KMS-11 (cell line): ENCODE measurements around the gene CHD6.

Source experiments
- H2AFZ ChIP-seq: fragments of 200-600 bp; sonication (generic); 2 replicates; pipeline ENCODE4 v1.6.1; 2016; ENCODE audit warnings: antibody characterized with exemption, mixed run types, low read depth
- H3K27ac ChIP-seq: fragments of 200-600 bp; sonication (generic); 2 replicates; pipeline ENCODE4 v1.6.1; 2016; ENCODE audit warnings: mild to moderate bottlenecking, mixed run types
- H3K27me3 ChIP-seq: fragments of 200-600 bp; sonication (generic); 2 replicates; pipeline ENCODE4 v1.6.1; 2017; ENCODE audit warnings: mild to moderate bottlenecking, low read depth, mixed run types, moderate library complexity; ENCODE audit not compliant: insufficient read depth
- H3K36me3 ChIP-seq: fragments of 200-600 bp; sonication (generic); 2 replicates; pipeline ENCODE4 v1.6.1; 2017; ENCODE audit warnings: mild to moderate bottlenecking, mixed run types; ENCODE audit not compliant: insufficient read depth
- H3K4me1 ChIP-seq: fragments of 200-600 bp; sonication (generic); 2 replicates; pipeline ENCODE4 v1.6.1; 2016; ENCODE audit warnings: mild to moderate bottlenecking, low read depth, mixed run types; ENCODE audit not compliant: poor library complexity, severe bottlenecking
- H3K4me2 ChIP-seq: fragments of 200-600 bp; sonication (generic); 2 replicates; pipeline ENCODE4 v1.7.0; 2016; ENCODE audit warnings: mild to moderate bottlenecking, mixed run types
- H3K4me3 ChIP-seq: fragments of 200-600 bp; sonication (generic); IDR thresholded peaks from 2 replicates; pipeline ENCODE4 v1.6.1; 2017; ENCODE audit warnings: low read depth, low read length, mixed read lengths; ENCODE audit not compliant: insufficient read depth
- H3K79me2 ChIP-seq: fragments of 200-600 bp; sonication (generic); 2 replicates; pipeline ENCODE4 v1.6.1; 2016; ENCODE audit warnings: low read depth, mixed run types; ENCODE audit not compliant: insufficient read depth
- H3K9ac ChIP-seq: fragments of 200-600 bp; sonication (generic); 2 replicates; pipeline ENCODE4 v1.6.1; 2016; ENCODE audit warnings: mild to moderate bottlenecking, mixed run types
- H4K20me1 ChIP-seq: fragments of 200-600 bp; sonication (generic); 2 replicates; pipeline ENCODE4 v1.6.1; 2016; ENCODE audit warnings: mild to moderate bottlenecking, mixed run types; ENCODE audit not compliant: insufficient read depth
- TF ChIP-seq, protein P1 (sequence below): fragments of 200-600 bp; sonication (generic); conservative IDR thresholded peaks from 2 replicates; pipeline ENCODE4 v1.6.1; 2017; ENCODE audit warnings: low read depth, mild to moderate bottlenecking, antibody characterized with exemption, low read length, moderate library complexity, mixed read lengths

CHD6 gene

DNA sequence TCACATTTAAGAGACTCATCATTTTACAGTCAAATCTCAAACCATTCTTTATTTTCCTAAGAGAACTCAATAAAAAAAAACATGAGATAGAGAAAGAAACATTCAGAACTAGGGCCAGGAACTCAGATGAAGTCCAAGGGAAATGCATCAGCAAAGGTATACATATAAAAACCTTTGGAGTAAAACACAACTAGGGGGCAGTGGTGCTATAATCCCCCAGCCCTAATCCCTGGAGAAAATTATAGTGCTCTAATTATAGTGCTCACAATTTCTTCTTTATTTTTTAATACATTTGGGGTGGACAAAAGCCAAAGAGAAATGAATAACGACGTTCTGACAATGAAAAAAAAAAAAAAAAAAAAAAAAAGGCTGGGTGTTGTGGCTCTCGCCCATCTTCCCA is 151.0 kb downstream of the CHD6 start:
- Histone ChIP-seq H3K27ac (no peak overlapping the region), H3K79me2 (no peaks in the 10 kb centered on the region), H3K36me3 (no peaks in the 10 kb centered on the region), H3K9ac (no peak overlapping the region), H3K27me3 (no peaks in the 10 kb centered on the region), H3K4me3 (no peak overlapping the region), H3K4me1 (peaks cover 7% of the 10 kb centered on the region), H3K4me2 (no peak overlapping the region), H2AFZ (no peak overlapping the region), H4K20me1 (no peaks in the 10 kb centered on the region)
- TF ChIP-seq, protein P1, sequence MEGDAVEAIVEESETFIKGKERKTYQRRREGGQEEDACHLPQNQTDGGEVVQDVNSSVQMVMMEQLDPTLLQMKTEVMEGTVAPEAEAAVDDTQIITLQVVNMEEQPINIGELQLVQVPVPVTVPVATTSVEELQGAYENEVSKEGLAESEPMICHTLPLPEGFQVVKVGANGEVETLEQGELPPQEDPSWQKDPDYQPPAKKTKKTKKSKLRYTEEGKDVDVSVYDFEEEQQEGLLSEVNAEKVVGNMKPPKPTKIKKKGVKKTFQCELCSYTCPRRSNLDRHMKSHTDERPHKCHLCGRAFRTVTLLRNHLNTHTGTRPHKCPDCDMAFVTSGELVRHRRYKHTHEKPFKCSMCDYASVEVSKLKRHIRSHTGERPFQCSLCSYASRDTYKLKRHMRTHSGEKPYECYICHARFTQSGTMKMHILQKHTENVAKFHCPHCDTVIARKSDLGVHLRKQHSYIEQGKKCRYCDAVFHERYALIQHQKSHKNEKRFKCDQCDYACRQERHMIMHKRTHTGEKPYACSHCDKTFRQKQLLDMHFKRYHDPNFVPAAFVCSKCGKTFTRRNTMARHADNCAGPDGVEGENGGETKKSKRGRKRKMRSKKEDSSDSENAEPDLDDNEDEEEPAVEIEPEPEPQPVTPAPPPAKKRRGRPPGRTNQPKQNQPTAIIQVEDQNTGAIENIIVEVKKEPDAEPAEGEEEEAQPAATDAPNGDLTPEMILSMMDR = peak; percentile 30; the same call in 1 of the 2 replicates

DNA sequence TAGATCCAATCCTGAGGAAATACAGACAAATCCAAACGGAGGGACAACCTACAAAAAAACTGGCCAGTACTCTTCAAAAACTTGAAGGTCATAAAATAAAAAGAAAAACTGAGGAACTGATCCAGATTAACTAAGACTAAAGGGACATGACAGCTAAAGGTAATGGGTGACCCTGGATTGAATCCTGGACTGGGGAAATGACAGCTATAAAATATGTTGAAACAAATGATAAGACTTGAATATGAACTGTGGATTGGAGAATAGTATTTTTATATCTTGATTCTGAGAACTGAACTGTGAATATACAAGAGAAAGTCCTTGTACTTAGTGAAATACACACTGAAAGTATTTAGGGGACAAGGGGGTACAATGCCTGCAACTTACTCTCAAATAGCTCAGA is 154.6 kb downstream of the CHD6 start:
- Histone ChIP-seq H3K4me2 (no peak overlapping the region), H4K20me1 (no peaks in the 10 kb centered on the region), H3K27ac (no peak overlapping the region), H3K4me1 (peaks cover 8% of the 10 kb centered on the region), H3K27me3 (no peaks in the 10 kb centered on the region), H3K9ac (no peak overlapping the region), H2AFZ (no peak overlapping the region), H3K79me2 (no peaks in the 10 kb centered on the region), H3K4me3 (no peak overlapping the region), H3K36me3 (no peaks in the 10 kb centered on the region)
- TF ChIP-seq, protein P1 = no peak

DNA sequence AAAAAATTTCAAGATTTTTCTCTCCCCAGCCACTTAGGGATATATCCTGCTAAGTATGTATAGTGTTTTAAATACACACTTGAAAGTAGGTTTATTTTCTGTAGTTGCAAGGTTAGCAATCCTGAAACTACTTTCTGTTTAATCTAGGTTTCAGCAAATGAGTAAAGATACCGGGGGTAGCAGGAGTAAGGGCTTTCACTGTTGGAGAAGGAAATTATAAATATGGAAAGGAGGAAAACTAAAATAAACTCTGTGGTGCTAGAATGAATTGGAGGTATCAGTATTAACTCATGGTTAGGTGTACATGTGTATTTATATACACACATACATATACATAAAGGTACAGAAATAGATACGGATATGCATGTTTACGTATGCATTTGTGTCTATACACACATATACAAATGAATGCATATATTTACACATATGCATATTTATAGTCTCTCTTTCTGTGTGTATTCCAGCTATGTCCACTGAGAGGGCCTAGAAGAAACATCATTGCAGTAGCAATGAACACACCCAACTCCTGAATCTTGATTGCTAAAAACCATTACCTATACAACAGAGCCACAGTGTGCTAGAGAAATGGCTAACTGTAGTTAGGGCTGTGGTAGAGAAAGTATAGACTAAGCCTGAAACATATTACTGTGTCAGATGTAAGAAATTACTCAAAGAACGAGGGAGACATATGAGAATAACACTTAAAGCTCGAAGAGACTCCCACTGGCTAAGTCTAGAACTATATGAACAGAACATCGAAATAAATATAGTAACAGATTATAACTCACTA is 155.6 kb downstream of the CHD6 start:
- no peak overlapping the region for H3K9ac ChIP-seq
- H3K27me3 ChIP-seq = no peaks in the 10 kb centered on the region
- peaks cover 8% of the 10 kb centered on the region for H3K4me1 ChIP-seq
- no peaks in the 10 kb centered on the region for H4K20me1 ChIP-seq
- H3K27ac ChIP-seq = no peak overlapping the region
- no peaks in the 10 kb centered on the region for H3K36me3 ChIP-seq
- H3K79me2 ChIP-seq = no peaks in the 10 kb centered on the region
- H3K4me3 ChIP-seq = no peak overlapping the region
- no peak overlapping the region for H3K4me2 ChIP-seq
- H2AFZ ChIP-seq = no peak overlapping the region
- TF ChIP-seq, protein P1 = no peak

DNA sequence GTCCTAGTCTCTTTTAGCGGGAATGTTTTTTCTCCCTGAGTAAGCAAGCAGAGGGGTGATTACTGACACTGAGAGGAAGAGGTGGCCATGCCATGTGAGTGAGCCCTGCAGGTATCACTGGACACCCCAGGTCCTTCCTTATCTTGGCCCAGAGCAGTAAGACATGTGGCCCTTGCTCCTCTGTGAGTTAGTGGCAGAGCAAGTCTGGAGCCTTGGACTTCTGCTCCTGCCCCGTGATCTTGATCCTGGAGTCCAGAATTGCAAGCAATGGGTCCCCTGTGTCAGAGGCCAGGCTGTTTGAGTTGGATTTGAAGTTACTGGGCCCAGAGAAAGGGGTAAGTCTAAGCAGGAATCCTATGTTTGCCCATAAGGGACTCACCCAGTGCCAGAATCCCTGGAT is 159.4 kb downstream of the CHD6 start:
- TF ChIP-seq, protein P1 = no peak
- no peaks in the 10 kb centered on the region for H3K36me3 ChIP-seq
- no peaks in the 10 kb centered on the region for H3K27me3 ChIP-seq
- H3K9ac ChIP-seq = no peak overlapping the region
- H3K79me2 ChIP-seq = no peaks in the 10 kb centered on the region
- H3K4me1 ChIP-seq = peaks cover 19% of the 10 kb centered on the region
- no peak overlapping the region for H2AFZ ChIP-seq
- no peak overlapping the region for H3K4me2 ChIP-seq
- H3K27ac ChIP-seq = no peak overlapping the region
- no peak overlapping the region for H3K4me3 ChIP-seq
- H4K20me1 ChIP-seq = no peaks in the 10 kb centered on the region
